ENCODE measurements around the gene TMEM259. TPM values are rescaled to one million over a fixed set of nuclear protein-coding genes. Genes with fewer than 3 reads are reported as not detected.

Gene TMEM259
- total and polyA plus RNA-seq, 9 of the 15 experiments (the other 6 are each of a cell fraction or from before 2014, with no cell fraction given): 0.52 to 231 (median 63.6) TPM

GRCh38 chr19:1001538-1002166 is 19.3 kb downstream of the TMEM259 start (continued):
- TF ChIP-seq THRA (IDR thresholded peaks at IDR 0.05) (no peak), ZNF785 (CRISPR knock-in tag; IDR thresholded peaks at IDR 0.05) (no peak), NR1H2 (CRISPR knock-in tag; IDR thresholded peaks at IDR 0.05) (no peak), COPS2 (conservative IDR thresholded peaks at IDR 0.05) (no peak), RNF219 (CRISPR knock-in tag; IDR thresholded peaks at IDR 0.05) (no peak), FOXA1 (IDR thresholded peaks at IDR 0.05; ENCODE audit: borderline replicate concordance) (no peak), MYNN (IDR thresholded peaks at IDR 0.05) (no peak), MYNN (CRISPR knock-in tag; IDR thresholded peaks at IDR 0.05) (no peak), RBM14 (IDR thresholded peaks at IDR 0.05; ENCODE audit: borderline replicate concordance, insufficient read depth, low read depth, low read length) (no peak), NFYB (IDR thresholded peaks at IDR 0.05; ENCODE audit: extremely low read depth, insufficient read length) (no peak), GATAD2B (IDR thresholded peaks at IDR 0.05; ENCODE audit: borderline replicate concordance) (peak; percentile 63; the same call in 1 of the 2 replicates), LEF1 (IDR thresholded peaks at IDR 0.05) (no peak), POLR2A (conservative IDR thresholded peaks at IDR 0.05) (no peak), BMI1 (IDR thresholded peaks at IDR 0.05; ENCODE audit: low read length) (no peak), CBX2 (IDR thresholded peaks at IDR 0.05; ENCODE audit: insufficient read depth, low read length, poor library complexity, severe bottlenecking) (no peak), RHOXF2B (CRISPR knock-in tag; conservative IDR thresholded peaks at IDR 0.05) (no peak), DPF2 (IDR thresholded peaks at IDR 0.05) (no peak), EWSR1 (IDR thresholded peaks at IDR 0.05; ENCODE audit: borderline replicate concordance, low read depth, partially characterized antibody) (no peak), ZEB2 (IDR thresholded peaks at IDR 0.05) (no peak), ZNF224 (CRISPR knock-in tag; IDR thresholded peaks at IDR 0.05) (no peak)
- TF ChIP-seq, protein P1, sequence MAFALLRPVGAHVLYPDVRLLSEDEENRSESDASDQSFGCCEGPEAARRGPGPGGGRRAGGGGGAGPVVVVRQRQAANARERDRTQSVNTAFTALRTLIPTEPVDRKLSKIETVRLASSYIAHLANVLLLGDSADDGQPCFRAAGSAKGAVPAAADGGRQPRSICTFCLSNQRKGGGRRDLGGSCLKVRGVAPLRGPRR (CRISPR knock-in tag; IDR thresholded peaks at IDR 0.05): no peak
- TF ChIP-seq, protein P2, sequence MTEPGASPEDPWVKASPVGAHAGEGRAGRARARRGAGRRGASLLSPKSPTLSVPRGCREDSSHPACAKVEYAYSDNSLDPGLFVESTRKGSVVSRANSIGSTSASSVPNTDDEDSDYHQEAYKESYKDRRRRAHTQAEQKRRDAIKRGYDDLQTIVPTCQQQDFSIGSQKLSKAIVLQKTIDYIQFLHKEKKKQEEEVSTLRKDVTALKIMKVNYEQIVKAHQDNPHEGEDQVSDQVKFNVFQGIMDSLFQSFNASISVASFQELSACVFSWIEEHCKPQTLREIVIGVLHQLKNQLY (CRISPR knock-in tag; conservative IDR thresholded peaks at IDR 0.05): no peak
- TF ChIP-seq, protein P3, sequence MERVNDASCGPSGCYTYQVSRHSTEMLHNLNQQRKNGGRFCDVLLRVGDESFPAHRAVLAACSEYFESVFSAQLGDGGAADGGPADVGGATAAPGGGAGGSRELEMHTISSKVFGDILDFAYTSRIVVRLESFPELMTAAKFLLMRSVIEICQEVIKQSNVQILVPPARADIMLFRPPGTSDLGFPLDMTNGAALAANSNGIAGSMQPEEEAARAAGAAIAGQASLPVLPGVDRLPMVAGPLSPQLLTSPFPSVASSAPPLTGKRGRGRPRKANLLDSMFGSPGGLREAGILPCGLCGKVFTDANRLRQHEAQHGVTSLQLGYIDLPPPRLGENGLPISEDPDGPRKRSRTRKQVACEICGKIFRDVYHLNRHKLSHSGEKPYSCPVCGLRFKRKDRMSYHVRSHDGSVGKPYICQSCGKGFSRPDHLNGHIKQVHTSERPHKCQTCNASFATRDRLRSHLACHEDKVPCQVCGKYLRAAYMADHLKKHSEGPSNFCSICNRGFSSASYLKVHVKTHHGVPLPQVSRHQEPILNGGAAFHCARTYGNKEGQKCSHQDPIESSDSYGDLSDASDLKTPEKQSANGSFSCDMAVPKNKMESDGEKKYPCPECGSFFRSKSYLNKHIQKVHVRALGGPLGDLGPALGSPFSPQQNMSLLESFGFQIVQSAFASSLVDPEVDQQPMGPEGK (CRISPR knock-in tag; IDR thresholded peaks at IDR 0.05; ENCODE audit: borderline replicate concordance): no peak
